GM12878 (cell line): ENCODE measurements around the gene MLN. TPM values are rescaled to one million over a fixed set of nuclear protein-coding genes. Genes with fewer than 3 reads are reported as not detected.

Source experiments
- ATAC-seq: fragments of 200-7000 bp; cut with Tn5 transposase; 3 replicates; pipeline ENCODE4 v1.9.1; 2020; ENCODE audit warnings: mild to moderate bottlenecking, moderate library complexity
- BruUV-seq: library from RNA; stranded (reverse); fragments of 400-500 nt; replicated peaks from 2 replicates; lab custom pipeline; 2021; lab: Mats Ljungman, UMichigan
- CTCF ChIA-PET: fragments of 300-600 bp; sonication (Branson Sonifier 250); formaldehyde crosslinking; extraction: SDS; loops from one replicate; lab custom pipeline; 2021; ENCODE audit warnings: inconsistent platforms; lab: Yijun Ruan, JAX
- POLR2A ChIA-PET: fragments of 350-600 bp; formaldehyde crosslinking; extraction: SDS; loops from one replicate; lab custom pipeline; 2021; ENCODE audit warnings: inconsistent platforms; lab: Charles Lee
- RAD21 ChIA-PET: fragments of 300-600 bp; sonication (Branson Sonifier 250); formaldehyde crosslinking; loops from one replicate; lab custom pipeline; 2023; ENCODE audit warnings: antibody characterized with exemption; ENCODE audit not compliant: unreplicated experiment; lab: Charles Lee
- SMC1A ChIA-PET: fragments of 300-600 bp; sonication (Branson Sonifier 250); formaldehyde crosslinking; loops from one replicate; lab custom pipeline; 2023; ENCODE audit not compliant: unreplicated experiment, uncharacterized antibody; lab: Charles Lee
- DNase-seq: peaks from one replicate; pipeline ENCODE4 v3.0.0-alpha.2; 2011; ENCODE audit warnings: low read depth, low spot score
- FAIRE-seq: peaks from 3 replicates; lab custom pipeline; 2011; peaks lifted over from hg19 to GRCh38; lab: Jason Lieb, UNC
- H2AFZ ChIP-seq: 2 replicates; pipeline ENCODE4 v1.6.0; 2011; ENCODE audit warnings: low read depth, low read length, control low read depth; ENCODE audit not compliant: control insufficient read depth
- H3K27ac ChIP-seq: 2 replicates; pipeline ENCODE4 v1.5.1; 2011; ENCODE audit warnings: control low read depth; ENCODE audit not compliant: control insufficient read depth, insufficient read depth
- H3K27me3 ChIP-seq, 2 experiments: replicated peaks in 1 of 2; 2 replicates each; pipeline versions ENCODE4 v1.6.0 to v1.6.1; 2011; ENCODE audit warnings: low read length in 1 of 2; ENCODE audit not compliant: control insufficient read depth in 2 of 2, insufficient read depth in 2 of 2
- H3K36me3 ChIP-seq, 2 experiments: 2 replicates each; pipeline ENCODE4 v1.5.1; 2011; ENCODE audit warnings: low read length in 1 of 2; ENCODE audit not compliant: control insufficient read depth in 2 of 2, insufficient read depth in 2 of 2
- H3K4me1 ChIP-seq: 2 replicates; pipeline ENCODE4 v1.6.1; 2011; ENCODE audit warnings: mild to moderate bottlenecking, low read length, moderate library complexity, mixed read lengths; ENCODE audit not compliant: control insufficient read depth, insufficient read depth
- H3K4me2 ChIP-seq: 2 replicates; pipeline ENCODE4 v1.6.0; 2011; ENCODE audit warnings: control low read depth; ENCODE audit not compliant: control insufficient read depth, insufficient read depth
- H3K4me3 ChIP-seq: fragments of 200-600 bp; sonication (generic); 2 replicates; pipeline ENCODE4 v1.5.1; 2016
- H3K79me2 ChIP-seq: 2 replicates; pipeline ENCODE4 v1.6.0; 2011; ENCODE audit warnings: low read length; ENCODE audit not compliant: control insufficient read depth, insufficient read depth
- H3K9ac ChIP-seq: 2 replicates; pipeline ENCODE4 v1.8.0; 2011; ENCODE audit warnings: low read length, control low read depth, mixed read lengths; ENCODE audit not compliant: control insufficient read depth, insufficient read depth
- H3K9me3 ChIP-seq: replicated peaks from 3 replicates; pipeline ENCODE4 v1.5.1; 2011; ENCODE audit warnings: mild to moderate bottlenecking, low read length; ENCODE audit not compliant: control insufficient read depth, insufficient read depth
- H4K20me1 ChIP-seq: 2 replicates; pipeline ENCODE4 v1.6.0; 2011; ENCODE audit not compliant: control insufficient read depth, insufficient read depth
- DPF2 ChIP-seq: fragments of 450-650 bp; IDR thresholded peaks from 2 replicates; pipeline ENCODE4 v1.6.1; 2017; ENCODE audit warnings: mild to moderate bottlenecking
- E2F4 ChIP-seq: IDR thresholded peaks from 2 replicates; pipeline ENCODE4 v1.6.1; 2012; ENCODE audit warnings: low read depth, low read length, improper control_type of control experiment
- E2F8 ChIP-seq: fragments of 450-650 bp; IDR thresholded peaks from 2 replicates; pipeline ENCODE4 v1.6.1; 2018; ENCODE audit warnings: mild to moderate bottlenecking, low read depth, moderate library complexity; ENCODE audit not compliant: partially characterized antibody
- HDAC2 ChIP-seq: fragments of 200-600 bp; sonication (generic); IDR thresholded peaks from 2 replicates; pipeline ENCODE4 v1.6.1; 2017
- JUND ChIP-seq: IDR thresholded peaks from 2 replicates; pipeline ENCODE4 v1.6.1; 2012; ENCODE audit warnings: low read depth, mild to moderate bottlenecking, low read length, improper control_type of control experiment, moderate library complexity
- KAT2A ChIP-seq: conservative IDR thresholded peaks from 2 replicates; pipeline ENCODE4 v1.6.1; 2011; ENCODE audit warnings: low read depth, low read length; ENCODE audit not compliant: control insufficient read depth
- NFYB ChIP-seq: IDR thresholded peaks from 2 replicates; pipeline ENCODE4 v1.6.1; 2011; ENCODE audit warnings: low read depth, mild to moderate bottlenecking, low read length, improper control_type of control experiment, moderate library complexity; ENCODE audit not compliant: insufficient read depth
- NR2C1 ChIP-seq: fragments of 450-650 bp; IDR thresholded peaks from 2 replicates; pipeline ENCODE4 v1.6.1; 2017; ENCODE audit warnings: antibody characterized with exemption, mild to moderate bottlenecking, moderate library complexity
- PAX5 ChIP-seq: IDR thresholded peaks from 2 replicates; pipeline ENCODE4 v1.6.1; 2011; ENCODE audit warnings: low read depth, low read length, borderline replicate concordance
- PRDM15 ChIP-seq: fragments of 450-650 bp; formaldehyde crosslinking; IDR thresholded peaks from 2 replicates; pipeline ENCODE4 v1.4.0; 2020; ENCODE audit warnings: mild to moderate bottlenecking, moderate library complexity
- TCF12 ChIP-seq: IDR thresholded peaks from 2 replicates; pipeline ENCODE4 v1.6.1; 2011; ENCODE audit warnings: low read depth, mild to moderate bottlenecking, low read length
- TCF7 ChIP-seq: IDR thresholded peaks from 2 replicates; pipeline ENCODE4 v1.6.1; 2014; ENCODE audit warnings: antibody characterized with exemption, borderline replicate concordance
- YY1 ChIP-seq: IDR thresholded peaks from 2 replicates; pipeline ENCODE4 v1.6.1; 2011; ENCODE audit warnings: low read depth, mild to moderate bottlenecking, low read length
- ZBTB11 ChIP-seq: fragments of 450-650 bp; formaldehyde crosslinking; IDR thresholded peaks from 2 replicates; pipeline ENCODE4 v1.5.0; 2022; ENCODE audit warnings: mild to moderate bottlenecking, missing genetic modification characterization
- WGBS: methylation state at CpG from one replicate; pipeline ENCODE4 v1.1.6; 2016; ENCODE audit warnings: low lambda C conversion rate; ENCODE audit not compliant: insufficient replicate concordance, insufficient coverage; ENCODE audit errors: missing lambda C conversion rate; 5-methylcytosine and 5-hydroxymethylcytosine counted together
- in situ Hi-C: fragments of 300-500 bp; cut with MboI; formaldehyde crosslinking; loops from 9 replicates; pipeline ENCODE4 v1.14.3; 2018; ENCODE audit warnings: mixed read lengths
- intact Hi-C: fragments of 100-400 bp; cut with micrococcal nuclease; formaldehyde crosslinking; loops from one replicate; pipeline ENCODE4 v1.14.2; 2022; ENCODE audit not compliant: unreplicated experiment
- polyA plus RNA-seq, 11 experiments: library from polyadenylated mRNA; depleted of rRNA in 4 of 11; unstranded in 6 of 11; stranded (reverse) in 5 of 11; fragments of >200 nt; fragmentation: Nextera tagmentation in 4 of 11; fragmentation: Illumina TruSeq in 1 of 11; extraction: Ambion mirVana in 4 of 11; extraction: Trizol in 1 of 11; gene quantifications; 1 replicate in 1 of 11; 2 replicates in 10 of 11; pipeline versions ENCODE4 v1.2.1 to v1.2.3, GENCODE V29; 2011 to 2016; ENCODE audit warnings: inconsistent platforms in 2 of 11, missing spikeins in 2 of 11, low read depth in 1 of 11
- total RNA-seq, 4 experiments: library from RNA; depleted of rRNA in 3 of 4; stranded (reverse); fragments of >200 nt in 3 of 4; fragmentation: Illumina TruSeq in 1 of 4; extraction: Trizol in 1 of 4; gene quantifications; 2 replicates each; pipeline versions ENCODE4 v1.2.1 to v1.2.3, GENCODE V29; 2013 to 2021

MLN gene
- total and polyA plus RNA-seq, 10 of the 15 experiments (the other 5 are each of a cell fraction or from before 2014, with no cell fraction given) = not detected

GRCh38 chr6:33748841-33749240 lies 55.0 kb downstream of the MLN start:
- CTCF ChIA-PET = interaction anchor here (1.3 kb wide), 1 partner anchor 21 kb away, joined by 3 read pairs; no protein-coding TSS in a partner anchor
- Histone ChIP-seq H3K9me3 (no peaks in the 10 kb centered on the region), H3K4me2 (no peak overlapping the region), H3K9ac (no peak overlapping the region), H3K36me3 (no peaks in the 10 kb centered on the region), H2AFZ (no peak overlapping the region), H3K79me2 (no peaks in the 10 kb centered on the region), H3K27ac (no peak overlapping the region), H3K4me3 (no peak overlapping the region), H3K27me3 (no peaks in the 10 kb centered on the region; a peak in 1 of 4 replicates), H3K4me1 (peaks cover 5% of the 10 kb centered on the region; the same call in 1 of the 2 replicates), H4K20me1 (no peaks in the 10 kb centered on the region)
- RAD21 ChIA-PET = no interaction called here
- POLR2A ChIA-PET = interaction anchor here (0.9 kb wide), 1 partner anchor 26 kb away, joined by 6 read pairs; no protein-coding TSS in a partner anchor
- WGBS = 39% methylated on average over 4 of the region's 4 CpGs
- FAIRE-seq (no peak), DNase-seq (no peak), ATAC-seq (no peak)
- intact Hi-C loops (no loop called here), in situ Hi-C loops (no loop called here)
- SMC1A ChIA-PET = no interaction called here
- BruUV-seq = no TSS peak
- TF ChIP-seq JUND = no peak
- no peak for TF ChIP-seq PRDM15 (CRISPR knock-in tag)
- TF ChIP-seq E2F4 = no peak
- no peak for TF ChIP-seq DPF2
- TF ChIP-seq PAX5 = no peak
- TF ChIP-seq YY1 = no peak
- no peak for TF ChIP-seq KAT2A
- no peak for TF ChIP-seq E2F8
- TF ChIP-seq HDAC2 = no peak
- no peak for TF ChIP-seq NR2C1
- TF ChIP-seq TCF12 = no peak
- no peak for TF ChIP-seq NFYB
- no peak for TF ChIP-seq TCF7
- no peak for TF ChIP-seq ZBTB11
